Neural progenitor cell (in vitro differentiated cells): ENCODE data around the gene SMARCB1. TPM values are rescaled to one million over a fixed set of nuclear protein-coding genes. Genes with fewer than 3 reads are reported as not detected.

Source experiments
- DNase-seq: peaks from one replicate; pipeline ENCODE4 v3.0.0-alpha.2; 2016; ENCODE audit warnings: low spot score
- H2AFZ ChIP-seq: fragments of 200-600 bp; sonication (generic); replicated peaks from 2 replicates; pipeline ENCODE4 v1.6.1; 2016; ENCODE audit warnings: antibody characterized with exemption
- H3F3A ChIP-seq: fragments of 200-600 bp; sonication (generic); 2 replicates; pipeline ENCODE4 v1.6.1; 2016; ENCODE audit warnings: antibody characterized with exemption, low read depth
- H3K27ac ChIP-seq: fragments of 200-600 bp; sonication (generic); 2 replicates; pipeline ENCODE4 v1.5.1; 2016; ENCODE audit warnings: mild to moderate bottlenecking
- H3K27me3 ChIP-seq: fragments of 200-600 bp; sonication (generic); 2 replicates; pipeline ENCODE4 v1.6.1; 2016; ENCODE audit warnings: mild to moderate bottlenecking, moderate library complexity
- H3K36me3 ChIP-seq: fragments of 200-600 bp; sonication (generic); 2 replicates; pipeline ENCODE4 v1.5.1; 2016
- H3K4me1 ChIP-seq: fragments of 200-600 bp; sonication (generic); 2 replicates; pipeline ENCODE4 v1.6.1; 2016; ENCODE audit warnings: mixed run types
- H3K4me2 ChIP-seq: fragments of 200-600 bp; sonication (generic); 2 replicates; pipeline ENCODE4 v1.6.1; 2016
- H3K4me3 ChIP-seq: fragments of 200-600 bp; sonication (generic); 2 replicates; pipeline ENCODE4 v1.5.1; 2016
- H3K79me2 ChIP-seq: fragments of 200-600 bp; sonication (generic); 2 replicates; pipeline ENCODE4 v1.6.1; 2016; ENCODE audit warnings: low read depth
- H3K9ac ChIP-seq: fragments of 200-600 bp; sonication (generic); 2 replicates; pipeline ENCODE4 v1.6.1; 2016
- H3K9me3 ChIP-seq: fragments of 200-600 bp; sonication (generic); 2 replicates; pipeline ENCODE4 v1.5.1; 2016; ENCODE audit warnings: low read depth
- H4K20me1 ChIP-seq: fragments of 200-600 bp; sonication (generic); 2 replicates; pipeline ENCODE4 v1.6.1; 2016; ENCODE audit warnings: low read depth
- H3K27ac Mint-ChIP-seq: 3 replicates; pipeline ENCODE4 v1.8.0; 2021; ENCODE audit warnings: mixed read lengths
- H3K27me3 Mint-ChIP-seq: 2 replicates; pipeline ENCODE4 v1.8.0; 2022; ENCODE audit warnings: low read depth, mild to moderate bottlenecking, inconsistent platforms, moderate library complexity, mixed read lengths; ENCODE audit not compliant: insufficient read depth
- H3K36me3 Mint-ChIP-seq: 3 replicates; pipeline ENCODE4 v1.8.0; 2021; ENCODE audit warnings: mixed read lengths
- H3K4me1 Mint-ChIP-seq: 3 replicates; pipeline ENCODE4 v1.8.0; 2021; ENCODE audit warnings: mixed read lengths
- H3K4me3 Mint-ChIP-seq: 3 replicates; pipeline ENCODE4 v1.8.0; 2021; ENCODE audit warnings: mild to moderate bottlenecking, moderate library complexity, mixed read lengths
- H3K9me3 Mint-ChIP-seq: 3 replicates; pipeline ENCODE4 v1.8.0; 2020; ENCODE audit warnings: mixed read lengths
- EZH2 ChIP-seq: fragments of 200-600 bp; sonication (generic); IDR thresholded peaks from 2 replicates; pipeline ENCODE4 v1.6.1; 2017; ENCODE audit warnings: antibody characterized with exemption, mild to moderate bottlenecking, moderate library complexity
- EZH2phosphoT487 ChIP-seq: fragments of 200-600 bp; sonication (generic); IDR thresholded peaks from 2 replicates; pipeline ENCODE4 v1.6.1; 2017; ENCODE audit warnings: antibody characterized with exemption
- total RNA-seq: library from RNA; depleted of rRNA; stranded (reverse); fragments of >200 nt; gene quantifications from 2 replicates; pipeline ENCODE4 v1.2.3, GENCODE V29; 2015; ENCODE audit warnings: low replicate concordance
- TF ChIP-seq, protein P1 (sequence below): fragments of 200-600 bp; sonication (generic); IDR thresholded peaks from 2 replicates; pipeline ENCODE4 v1.5.1; 2017; ENCODE audit warnings: antibody characterized with exemption, mild to moderate bottlenecking

Gene SMARCB1
- total RNA-seq, 1 donor from 2014 or later = 151 TPM

DNA sequence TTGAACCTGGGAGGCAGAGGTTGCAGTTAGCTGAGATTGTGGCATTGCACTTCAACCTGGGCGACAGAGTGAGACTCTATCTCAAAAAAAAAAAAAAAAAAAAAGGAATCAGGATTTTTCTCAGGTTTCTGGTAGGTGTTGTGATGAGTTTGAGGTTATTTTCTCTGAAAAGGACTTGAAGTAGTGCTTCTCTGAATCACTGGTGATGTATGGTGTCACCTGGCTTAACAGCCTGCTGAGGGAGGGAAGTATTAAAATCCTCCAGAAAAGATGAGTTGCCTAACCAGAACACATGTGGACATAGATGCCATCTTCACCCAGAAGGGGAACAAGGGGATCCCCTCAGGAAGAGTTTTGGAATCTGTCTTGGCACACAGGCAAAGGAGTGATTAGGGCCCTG is 20.1 kb downstream of the SMARCB1 start:
- no peaks in the 10 kb centered on the region for H3K27me3 ChIP-seq
- no peaks in the 10 kb centered on the region for H3F3A ChIP-seq
- Mint-ChIP-seq H3K36me3 (peaks cover 42% of the 10 kb centered on the region), H3K27ac (no peak overlapping the region), H3K9me3 (no peaks in the 10 kb centered on the region), H3K4me1 (no peaks in the 10 kb centered on the region), H3K27me3 (no peaks in the 10 kb centered on the region), H3K4me3 (no peak overlapping the region)
- TF ChIP-seq EZH2phosphoT487 (no peak), EZH2 (no peak)
- TF ChIP-seq, protein P1, sequence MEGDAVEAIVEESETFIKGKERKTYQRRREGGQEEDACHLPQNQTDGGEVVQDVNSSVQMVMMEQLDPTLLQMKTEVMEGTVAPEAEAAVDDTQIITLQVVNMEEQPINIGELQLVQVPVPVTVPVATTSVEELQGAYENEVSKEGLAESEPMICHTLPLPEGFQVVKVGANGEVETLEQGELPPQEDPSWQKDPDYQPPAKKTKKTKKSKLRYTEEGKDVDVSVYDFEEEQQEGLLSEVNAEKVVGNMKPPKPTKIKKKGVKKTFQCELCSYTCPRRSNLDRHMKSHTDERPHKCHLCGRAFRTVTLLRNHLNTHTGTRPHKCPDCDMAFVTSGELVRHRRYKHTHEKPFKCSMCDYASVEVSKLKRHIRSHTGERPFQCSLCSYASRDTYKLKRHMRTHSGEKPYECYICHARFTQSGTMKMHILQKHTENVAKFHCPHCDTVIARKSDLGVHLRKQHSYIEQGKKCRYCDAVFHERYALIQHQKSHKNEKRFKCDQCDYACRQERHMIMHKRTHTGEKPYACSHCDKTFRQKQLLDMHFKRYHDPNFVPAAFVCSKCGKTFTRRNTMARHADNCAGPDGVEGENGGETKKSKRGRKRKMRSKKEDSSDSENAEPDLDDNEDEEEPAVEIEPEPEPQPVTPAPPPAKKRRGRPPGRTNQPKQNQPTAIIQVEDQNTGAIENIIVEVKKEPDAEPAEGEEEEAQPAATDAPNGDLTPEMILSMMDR = no peak
- no peaks in the 10 kb centered on the region for H3K9me3 ChIP-seq
- DNase-seq = no peak
- no peak overlapping the region for H3K4me3 ChIP-seq
- H3K9ac ChIP-seq = no peak overlapping the region
- H3K27ac ChIP-seq = no peak overlapping the region
- H3K36me3 ChIP-seq = peaks cover 8% of the 10 kb centered on the region
- H3K4me1 ChIP-seq = no peaks in the 10 kb centered on the region
- no peaks in the 10 kb centered on the region for H4K20me1 ChIP-seq
- H3K4me2 ChIP-seq = no peak overlapping the region
- no peaks in the 10 kb centered on the region for H3K79me2 ChIP-seq
- no peak overlapping the region for H2AFZ ChIP-seq

DNA sequence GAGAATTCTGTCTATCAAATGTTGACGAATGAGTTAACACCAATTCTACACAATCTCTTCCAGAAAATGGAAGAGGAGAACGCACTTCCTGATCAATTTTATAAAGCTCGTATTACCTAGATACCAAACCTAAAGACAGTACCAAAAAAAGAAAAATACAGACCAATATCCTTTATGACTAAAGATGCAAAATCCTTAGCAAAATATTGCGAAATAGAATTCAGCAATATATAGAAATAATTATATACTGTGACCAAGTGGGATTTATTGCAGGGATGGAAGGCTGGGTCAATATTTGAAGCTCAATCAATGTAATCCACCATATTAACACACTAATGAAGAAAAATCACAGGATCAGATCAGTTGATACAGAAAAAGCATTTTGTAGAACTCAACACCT is 25.6 kb downstream of the SMARCB1 start:
- Histone ChIP-seq H4K20me1 (no peaks in the 10 kb centered on the region), H3K4me1 (no peaks in the 10 kb centered on the region)
- H3K27me3 Mint-ChIP-seq = peaks cover 4% of the 10 kb centered on the region

DNA sequence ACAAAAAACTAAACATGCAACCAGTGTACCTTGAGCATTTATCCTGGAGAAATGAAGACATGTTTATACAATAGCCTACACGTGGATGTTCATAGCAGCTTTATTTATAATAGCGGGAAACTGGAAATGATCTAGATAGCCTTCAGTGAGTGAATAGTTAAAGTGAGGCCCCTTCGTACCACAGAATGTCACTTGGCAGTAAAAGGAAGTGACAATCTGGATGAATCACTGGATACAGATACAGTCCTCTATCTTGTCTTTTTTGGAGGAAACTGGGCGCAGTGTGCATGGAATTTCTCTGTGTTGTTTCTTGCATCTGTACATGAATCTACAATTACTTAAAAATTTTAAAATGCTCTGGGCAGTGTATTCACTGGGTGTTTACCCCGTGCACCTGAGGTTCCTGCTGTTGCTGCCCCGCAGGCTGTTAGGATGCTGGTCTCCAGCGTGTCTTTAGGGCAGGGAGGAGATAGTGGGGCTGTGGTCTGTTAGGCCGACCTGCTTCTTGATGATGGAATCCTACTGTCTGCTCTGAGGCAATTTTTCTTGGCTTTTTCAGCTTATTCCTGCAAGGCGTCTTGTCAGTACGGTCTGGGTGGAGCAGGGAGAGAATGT is 28.9 kb downstream of the SMARCB1 start:
- no peaks in the 10 kb centered on the region for H3K9me3 ChIP-seq
- no peak overlapping the region for H3K9ac ChIP-seq
- Mint-ChIP-seq H3K36me3 (peaks cover 52% of the 10 kb centered on the region), H3K4me3 (no peak overlapping the region), H3K27me3 (peaks cover 6% of the 10 kb centered on the region), H3K27ac (no peak overlapping the region), H3K4me1 (no peaks in the 10 kb centered on the region), H3K9me3 (no peaks in the 10 kb centered on the region)
- no peak for DNase-seq
- no peak overlapping the region for H2AFZ ChIP-seq
- H3K27ac ChIP-seq = no peak overlapping the region
- H3K27me3 ChIP-seq = no peaks in the 10 kb centered on the region
- no peaks in the 10 kb centered on the region for H3F3A ChIP-seq
- H4K20me1 ChIP-seq = no peaks in the 10 kb centered on the region
- H3K79me2 ChIP-seq = no peaks in the 10 kb centered on the region
- H3K4me1 ChIP-seq = no peaks in the 10 kb centered on the region
- peaks cover 5% of the 10 kb centered on the region for H3K36me3 ChIP-seq
- no peak for TF ChIP-seq EZH2phosphoT487
- TF ChIP-seq, protein P1 = no peak
- TF ChIP-seq EZH2 = no peak
- no peak overlapping the region for H3K4me3 ChIP-seq
- no peak overlapping the region for H3K4me2 ChIP-seq

More for the DNA sequence above, 25.6 kb downstream of the SMARCB1 start:
- Histone ChIP-seq H3K36me3 (no peaks in the 10 kb centered on the region), H3K9me3 (no peaks in the 10 kb centered on the region), H3F3A (no peaks in the 10 kb centered on the region), H3K27me3 (no peaks in the 10 kb centered on the region), H3K4me2 (no peak overlapping the region), H2AFZ (no peak overlapping the region), H3K4me3 (no peak overlapping the region), H3K79me2 (no peaks in the 10 kb centered on the region), H3K9ac (no peak overlapping the region), H3K27ac (no peak overlapping the region)
- Mint-ChIP-seq H3K4me3 (no peak overlapping the region), H3K27ac (no peak overlapping the region), H3K9me3 (no peaks in the 10 kb centered on the region), H3K4me1 (no peaks in the 10 kb centered on the region), H3K36me3 (peaks cover 39% of the 10 kb centered on the region)
- DNase-seq = no peak
- no peak for TF ChIP-seq EZH2phosphoT487

DNA sequence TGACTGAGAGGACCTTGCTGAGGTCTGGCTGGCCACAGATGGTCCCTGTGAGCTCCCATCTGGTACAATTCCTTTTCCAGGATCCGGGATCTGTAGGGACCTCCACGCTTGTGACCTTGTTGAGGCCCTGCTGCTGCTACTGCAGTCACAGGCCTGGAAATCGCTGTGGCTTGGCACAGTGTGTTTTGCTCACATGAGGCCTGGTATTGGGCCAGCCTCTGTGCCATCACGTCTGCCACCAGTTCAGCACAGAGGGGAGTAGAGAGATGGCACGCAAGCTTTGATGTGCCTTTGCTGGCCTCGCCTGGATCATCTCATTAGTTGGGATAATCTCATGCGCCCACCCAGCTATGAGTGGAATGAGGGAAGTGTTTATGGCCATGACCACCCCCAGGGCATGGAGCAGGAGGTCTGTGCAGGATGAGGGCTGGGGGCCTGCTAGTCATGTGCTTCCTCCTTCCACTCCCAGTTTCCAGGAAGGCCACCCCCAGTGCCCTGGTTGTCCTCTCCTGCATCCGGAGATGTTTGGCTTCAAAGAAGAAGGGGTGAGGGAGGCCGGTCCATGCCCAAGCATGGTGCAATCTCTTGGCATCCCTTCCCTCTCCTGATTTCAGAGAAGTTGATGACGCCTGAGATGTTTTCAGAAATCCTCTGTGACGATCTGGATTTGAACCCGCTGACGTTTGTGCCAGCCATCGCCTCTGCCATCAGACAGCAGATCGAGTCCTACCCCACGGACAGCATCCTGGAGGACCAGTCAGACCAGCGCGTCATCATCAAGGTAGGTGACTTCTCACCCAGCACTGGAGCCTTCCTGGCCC is 29.6 kb downstream of the SMARCB1 start:
- Histone ChIP-seq H3K79me2 (no peaks in the 10 kb centered on the region), H3K4me3 (no peak overlapping the region), H3F3A (no peaks in the 10 kb centered on the region), H2AFZ (no peak overlapping the region), H3K4me2 (no peak overlapping the region), H3K36me3 (peaks cover 5% of the 10 kb centered on the region), H3K27me3 (no peaks in the 10 kb centered on the region), H3K9ac (no peak overlapping the region), H3K27ac (no peak overlapping the region), H4K20me1 (no peaks in the 10 kb centered on the region), H3K9me3 (no peaks in the 10 kb centered on the region), H3K4me1 (no peaks in the 10 kb centered on the region)
- H3K4me1 Mint-ChIP-seq = no peaks in the 10 kb centered on the region
- H3K9me3 Mint-ChIP-seq = no peaks in the 10 kb centered on the region
- peaks cover 49% of the 10 kb centered on the region for H3K36me3 Mint-ChIP-seq
- DNase-seq = no peak
- TF ChIP-seq EZH2 (no peak), EZH2phosphoT487 (no peak)
- TF ChIP-seq, protein P1 = no peak
- no peak overlapping the region for H3K27ac Mint-ChIP-seq
- H3K27me3 Mint-ChIP-seq = peaks cover 6% of the 10 kb centered on the region
- no peak overlapping the region for H3K4me3 Mint-ChIP-seq
